NCI-H128 (cell line): ENCODE results near the gene MX1.

Experiments
- DNase-seq: peaks from one replicate; lab custom pipeline; 2025; ENCODE audit not compliant: unreplicated experiment; lab: John Stamatoyannopoulos, UW

MX1 gene

GRCh38 chr21:41431788-41432548 is 5.9 kb downstream of the MX1 start:
- no peak for DNase-seq

- no peak for DNase-seq
Observed at GRCh38 chr21:41432562-41433460, 6.8 kb downstream of the MX1 start.

- no peak for DNase-seq
Observed at GRCh38 chr21:41433566-41433965, 7.5 kb downstream of the MX1 start.

GRCh38 chr21:41435706-41436105 is 9.7 kb downstream of the MX1 start:
- no peak for DNase-seq

GRCh38 chr21:41437729-41438128 is 11.7 kb downstream of the MX1 start:
- no peak for DNase-seq

GRCh38 chr21:41438425-41439113 is 12.5 kb downstream of the MX1 start:
- DNase-seq: no peak

- no peak for DNase-seq
Observed at GRCh38 chr21:41439248-41439647, 13.2 kb downstream of the MX1 start.

- no peak for DNase-seq
Observed at GRCh38 chr21:41441546-41441945, 15.5 kb downstream of the MX1 start.

GRCh38 chr21:41442481-41443186 is 16.6 kb downstream of the MX1 start:
- no peak for DNase-seq

- no peak for DNase-seq
Observed at GRCh38 chr21:41443562-41443961, 17.5 kb downstream of the MX1 start.

GRCh38 chr21:41444703-41445464 is 18.8 kb downstream of the MX1 start:
- DNase-seq: no peak

- no peak for DNase-seq
Observed at GRCh38 chr21:41445465-41445862, 19.4 kb downstream of the MX1 start.

GRCh38 chr21:41446586-41446985 is 20.5 kb downstream of the MX1 start:
- DNase-seq: no peak

- no peak for DNase-seq
Observed at GRCh38 chr21:41447356-41447755, 21.3 kb downstream of the MX1 start.

GRCh38 chr21:41449613-41450012 is 23.6 kb downstream of the MX1 start:
- DNase-seq: no peak

- DNase-seq: no peak
Observed at GRCh38 chr21:41451753-41452676, 26.0 kb downstream of the MX1 start.

- DNase-seq: no peak
Observed at GRCh38 chr21:41453198-41453597, 27.2 kb downstream of the MX1 start.

GRCh38 chr21:41453761-41454160 is 27.7 kb downstream of the MX1 start:
- no peak for DNase-seq

GRCh38 chr21:41458121-41458520 is 32.1 kb downstream of the MX1 start:
- no peak for DNase-seq
